OCI-LY7 (cell line): ENCODE measurements around the gene ERP27.

ENCODE experiments used
- EZH2phosphoT487 ChIP-seq: fragments of 200-600 bp; sonication (generic); IDR thresholded peaks from 2 replicates; pipeline ENCODE4 v1.6.1; 2018; ENCODE audit warnings: low read depth, borderline replicate concordance, mild to moderate bottlenecking, mixed run types, antibody characterized with exemption, low read length, moderate library complexity, mixed read lengths
- TF ChIP-seq, protein P1 (sequence below): fragments of 200-600 bp; sonication (generic); conservative IDR thresholded peaks from 2 replicates; pipeline ENCODE4 v1.5.1; 2014; ENCODE audit warnings: mild to moderate bottlenecking, antibody characterized with exemption, low read length, moderate library complexity, mixed read lengths

DNA sequence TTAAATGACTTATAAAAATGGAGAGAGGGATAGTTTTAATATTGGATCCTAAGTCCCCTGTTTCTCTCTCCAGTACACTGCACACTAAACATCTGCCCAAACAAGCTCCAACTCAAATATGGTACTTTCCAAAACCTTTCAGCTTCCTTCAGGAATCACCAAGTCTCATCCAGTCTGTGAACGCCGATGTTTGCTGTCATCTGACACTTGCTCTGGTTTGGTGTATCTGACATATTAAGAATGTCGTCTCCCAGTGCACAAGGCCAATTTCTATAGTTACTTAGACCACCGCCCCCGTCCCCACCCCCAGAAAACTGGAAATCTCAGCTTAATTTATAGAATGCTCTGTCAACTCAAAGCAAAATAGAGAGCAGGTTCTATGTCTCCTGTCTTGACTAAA is 47.6 kb downstream of the ERP27 start:
- TF ChIP-seq, protein P1, sequence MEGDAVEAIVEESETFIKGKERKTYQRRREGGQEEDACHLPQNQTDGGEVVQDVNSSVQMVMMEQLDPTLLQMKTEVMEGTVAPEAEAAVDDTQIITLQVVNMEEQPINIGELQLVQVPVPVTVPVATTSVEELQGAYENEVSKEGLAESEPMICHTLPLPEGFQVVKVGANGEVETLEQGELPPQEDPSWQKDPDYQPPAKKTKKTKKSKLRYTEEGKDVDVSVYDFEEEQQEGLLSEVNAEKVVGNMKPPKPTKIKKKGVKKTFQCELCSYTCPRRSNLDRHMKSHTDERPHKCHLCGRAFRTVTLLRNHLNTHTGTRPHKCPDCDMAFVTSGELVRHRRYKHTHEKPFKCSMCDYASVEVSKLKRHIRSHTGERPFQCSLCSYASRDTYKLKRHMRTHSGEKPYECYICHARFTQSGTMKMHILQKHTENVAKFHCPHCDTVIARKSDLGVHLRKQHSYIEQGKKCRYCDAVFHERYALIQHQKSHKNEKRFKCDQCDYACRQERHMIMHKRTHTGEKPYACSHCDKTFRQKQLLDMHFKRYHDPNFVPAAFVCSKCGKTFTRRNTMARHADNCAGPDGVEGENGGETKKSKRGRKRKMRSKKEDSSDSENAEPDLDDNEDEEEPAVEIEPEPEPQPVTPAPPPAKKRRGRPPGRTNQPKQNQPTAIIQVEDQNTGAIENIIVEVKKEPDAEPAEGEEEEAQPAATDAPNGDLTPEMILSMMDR = no peak
- TF ChIP-seq EZH2phosphoT487 = no peak
